ENCODE results near the gene MITD1.
"Not testable (repeated sequence)": the region's sequence is repeated elsewhere in the genome, so short reads cannot be mapped to it uniquely, and the experiment has no call there.

Gene MITD1

DNA sequence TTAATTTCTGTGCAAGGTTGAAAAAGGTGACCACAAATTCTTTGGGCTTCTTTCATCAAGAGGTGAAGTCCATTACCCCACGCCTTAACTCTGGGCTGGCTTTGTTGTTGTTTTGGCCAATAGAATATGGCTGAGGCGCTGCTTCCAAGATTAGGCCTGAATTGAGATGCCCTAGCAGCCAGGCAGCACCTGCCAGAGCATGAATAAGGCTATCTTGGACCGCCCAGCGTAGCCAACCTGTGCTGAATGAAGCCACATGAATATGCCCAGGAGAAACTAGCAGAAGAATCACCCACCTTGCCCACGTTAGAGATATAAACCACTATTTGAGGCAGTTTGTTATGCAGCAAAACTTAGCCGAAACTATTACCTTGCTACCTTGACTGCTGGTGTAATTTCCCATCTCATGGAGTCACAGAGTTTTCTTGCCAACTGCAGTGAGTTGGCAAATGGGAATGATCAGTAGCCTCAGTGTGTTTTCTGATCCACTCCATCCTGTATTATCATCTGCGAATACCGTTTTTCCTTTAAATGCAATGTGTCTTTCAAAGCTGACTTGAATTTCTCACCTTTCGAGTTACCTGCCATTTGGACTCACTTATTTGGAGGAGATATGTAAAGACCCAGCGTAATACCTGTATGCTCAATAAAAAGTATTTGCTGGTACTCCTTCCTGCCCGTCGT, 26.8 kb downstream of the MITD1 start:
- no peak for DNase-seq

- DNase-seq, result no peak
Observed at GRCh38 chr2:99152199-99152895, 28.5 kb downstream of the MITD1 start.

DNA sequence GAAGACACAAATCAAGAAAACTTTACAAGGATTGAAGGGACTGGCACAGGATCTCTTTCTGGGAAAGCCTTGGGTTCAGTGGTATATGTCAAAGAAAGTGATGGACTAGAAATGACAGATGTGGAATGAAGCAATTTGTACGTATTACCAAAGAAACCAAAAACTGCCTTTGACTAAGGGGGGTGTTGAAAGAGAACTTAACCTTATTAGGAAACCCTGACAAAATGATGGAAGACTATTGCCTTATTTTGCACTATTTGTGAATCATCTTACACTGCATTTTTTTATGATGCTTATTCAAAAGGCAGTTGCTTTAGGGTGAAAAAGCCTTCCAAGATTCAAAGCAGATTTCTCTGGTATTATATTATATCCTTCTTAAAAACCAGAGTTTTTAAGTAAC, 30.2 kb downstream of the MITD1 start:
- DNase-seq, result no peak

DNA sequence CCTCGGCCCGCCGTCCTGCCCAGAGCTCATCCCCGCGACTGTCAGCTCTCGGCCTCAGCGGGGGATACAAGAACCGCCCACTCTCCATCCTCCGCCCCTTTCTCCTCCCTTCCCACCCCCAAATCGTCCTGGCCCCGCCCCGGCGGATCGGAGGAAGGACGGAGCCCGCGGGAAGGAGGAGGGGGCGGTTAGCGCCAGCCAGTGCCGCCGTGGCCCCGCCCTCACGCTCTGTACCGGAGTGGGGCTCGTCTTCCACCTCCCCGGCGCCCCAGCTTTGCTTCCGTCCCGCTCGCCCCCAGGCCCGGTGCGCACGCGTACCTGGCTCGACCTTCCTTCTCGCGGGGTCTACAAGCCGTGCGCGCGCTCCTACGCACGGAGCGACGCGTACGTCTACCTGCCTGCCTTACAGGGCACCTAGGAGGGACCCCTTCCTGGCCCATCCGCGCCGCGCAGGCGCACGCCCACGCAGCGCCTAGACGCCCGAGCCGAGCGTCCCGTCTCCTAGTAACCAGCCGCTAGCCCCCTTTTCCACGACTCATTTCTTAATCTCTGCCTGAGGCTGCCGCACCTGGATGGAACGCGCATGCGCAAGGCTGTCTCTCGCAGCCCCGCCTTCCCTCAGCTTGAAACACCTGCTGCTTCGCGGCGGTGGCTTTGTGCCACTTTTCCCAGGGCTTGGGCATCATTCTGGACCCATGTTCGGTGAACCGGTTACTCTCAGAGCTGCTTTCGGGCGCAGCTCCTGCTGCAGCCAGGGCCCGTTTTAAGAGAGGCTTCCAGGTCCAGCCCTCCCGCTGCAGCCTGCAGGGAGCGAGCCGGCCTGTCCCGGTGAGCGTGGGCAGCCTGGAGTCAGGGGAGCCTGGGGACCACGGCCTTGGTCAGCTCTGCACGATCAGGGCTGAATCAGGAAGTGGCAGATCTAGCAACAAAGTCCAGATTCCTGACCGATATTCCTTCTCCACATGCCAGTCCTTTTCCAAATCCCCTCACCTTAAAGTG, 39.4 kb downstream of the MITD1 start, which contains the start of gene C2orf15:
TSS of gene C2orf15 (plus strand) at position 598 of the 999 bp plus-strand sequence. CDS start 8,852 bp downstream, outside the sequence.
- peak; percentile 97 for DNase-seq

DNA sequence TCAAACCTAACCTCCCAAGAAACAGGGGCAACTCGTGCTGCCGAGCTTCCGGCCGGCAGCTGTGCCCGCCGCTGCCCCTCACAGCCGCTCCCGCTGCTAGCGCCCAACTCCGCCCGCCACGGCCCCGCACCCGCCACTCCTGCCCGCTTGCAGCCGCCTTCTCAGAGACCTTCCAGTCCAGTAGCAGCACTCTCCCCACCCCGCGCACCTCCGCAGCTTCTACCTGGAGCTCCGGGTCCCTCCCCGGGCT, 40.1 kb downstream of the MITD1 start:
- DNase-seq, result no peak

- DNase-seq, result no peak
Observed at GRCh38 chr2:99140056-99140859, 40.6 kb downstream of the MITD1 start.

DNA sequence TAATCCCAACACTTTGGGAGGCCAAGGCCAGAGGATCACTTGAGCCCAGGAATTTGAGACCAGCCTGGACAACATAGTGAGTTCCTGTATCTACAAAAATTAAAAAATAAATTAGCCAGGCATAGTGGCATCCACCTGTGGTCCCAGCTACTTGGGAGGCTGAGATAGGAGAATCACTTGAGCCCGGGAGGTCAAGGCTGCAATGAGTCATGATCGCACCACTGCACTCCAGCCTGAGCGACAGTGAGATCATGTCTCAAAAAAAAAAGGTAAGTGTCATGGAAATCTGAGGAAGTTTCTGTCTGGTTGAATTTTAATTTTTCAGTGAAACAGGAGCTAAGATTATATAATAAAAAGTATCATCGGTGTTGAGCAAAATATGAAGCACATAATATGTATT, 41.9 kb downstream of the MITD1 start:
- no peak for DNase-seq

- not testable (repeated sequence) for DNase-seq
Observed at GRCh38 chr2:99135044-99135556, 45.8 kb downstream of the MITD1 start.

- DNase-seq, result no peak
Observed at GRCh38 chr2:99127981-99128380, 52.9 kb downstream of the MITD1 start.

All from activated CD4-positive, alpha-beta T cell treated with anti-CD3 and anti-CD28 coated beads, Interleukin-10, Interleukin-2, amounts not matched to agents 100 ng/mL and 50 ng/mL, durations not matched to agents 16 hours and 8 hours (primary cell).